ENCODE data around the gene SYNE2. TPM values are rescaled to one million over a fixed set of nuclear protein-coding genes. Genes with fewer than 3 reads are reported as not detected.

Gene SYNE2
- total RNA-seq, 1 experiment from 2014 or later: 16.0 TPM

DNA sequence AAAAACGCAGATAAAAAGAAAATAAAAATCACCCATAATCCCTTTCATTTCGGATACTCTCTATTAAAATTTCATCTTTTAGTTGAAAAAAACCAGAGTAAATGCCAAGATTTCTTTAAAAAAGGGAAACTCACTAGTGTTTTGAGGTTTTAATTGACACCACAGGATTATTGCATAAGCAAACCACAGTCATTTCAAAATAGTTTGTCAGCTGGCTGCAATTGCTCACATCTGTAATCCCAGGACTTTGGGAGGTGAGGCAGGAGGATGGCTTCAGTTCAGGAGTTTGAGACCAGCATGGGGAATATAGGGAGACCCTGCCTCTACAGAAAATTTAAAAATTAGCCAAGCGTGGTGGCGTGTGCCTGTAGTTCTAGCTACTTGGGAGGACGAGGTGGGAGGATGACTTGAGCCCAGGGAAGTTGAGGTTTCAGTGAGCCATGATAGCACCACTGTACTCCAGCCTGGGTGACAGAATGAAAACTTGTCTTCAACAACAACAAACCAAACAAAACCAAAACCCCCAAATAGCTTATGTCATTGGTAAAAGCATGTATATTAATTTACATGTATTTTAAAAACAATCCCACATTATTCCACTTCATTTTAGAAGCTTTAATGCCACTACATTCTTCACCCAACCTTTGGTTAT, 48.8 kb downstream of the SYNE2 start:
- Histone ChIP-seq H4K20me1 (ENCODE audit: low read length) (no peaks in the 10 kb centered on the region), H3K4me3 (ENCODE audit: low read length) (no peak overlapping the region), H3K36me3 (ENCODE audit: low read depth, low read length) (no peaks in the 10 kb centered on the region), H3K9ac (ENCODE audit: low read length) (no peak overlapping the region), H3K9me3 (ENCODE audit: low read length) (no peaks in the 10 kb centered on the region), H3K4me1 (ENCODE audit: insufficient read depth, low read length) (peaks cover under 1% of the 10 kb centered on the region; the same call in 1 of the 2 replicates), H3K27me3 (ENCODE audit: low read length) (no peaks in the 10 kb centered on the region), H3K79me2 (ENCODE audit: low read length) (no peaks in the 10 kb centered on the region), H3F3A (ENCODE audit: low read length, unreplicated experiment) (no peaks in the 10 kb centered on the region), H3K4me2 (ENCODE audit: low read length) (no peak overlapping the region), H3K9me2 (replicated peaks; ENCODE audit: low read length) (no peaks in the 10 kb centered on the region), H2AFZ (ENCODE audit: low read length) (no peak overlapping the region), H3K27ac (ENCODE audit: low read length) (no peak overlapping the region)
- ChIA-PET POLR2A (ENCODE audit: unreplicated experiment) (no interaction called here), CTCF (no interaction called here)
- no TSS peak for BruUV-seq (replicated peaks)
- DNase-seq (no peak), ATAC-seq (no peak)
- intact Hi-C loops (cut with micrococcal nuclease): no loop called here
- TF ChIP-seq EZH2phosphoT487 (IDR thresholded peaks at IDR 0.05; ENCODE audit: borderline replicate concordance, low read length): no peak
- TF ChIP-seq, protein P1, sequence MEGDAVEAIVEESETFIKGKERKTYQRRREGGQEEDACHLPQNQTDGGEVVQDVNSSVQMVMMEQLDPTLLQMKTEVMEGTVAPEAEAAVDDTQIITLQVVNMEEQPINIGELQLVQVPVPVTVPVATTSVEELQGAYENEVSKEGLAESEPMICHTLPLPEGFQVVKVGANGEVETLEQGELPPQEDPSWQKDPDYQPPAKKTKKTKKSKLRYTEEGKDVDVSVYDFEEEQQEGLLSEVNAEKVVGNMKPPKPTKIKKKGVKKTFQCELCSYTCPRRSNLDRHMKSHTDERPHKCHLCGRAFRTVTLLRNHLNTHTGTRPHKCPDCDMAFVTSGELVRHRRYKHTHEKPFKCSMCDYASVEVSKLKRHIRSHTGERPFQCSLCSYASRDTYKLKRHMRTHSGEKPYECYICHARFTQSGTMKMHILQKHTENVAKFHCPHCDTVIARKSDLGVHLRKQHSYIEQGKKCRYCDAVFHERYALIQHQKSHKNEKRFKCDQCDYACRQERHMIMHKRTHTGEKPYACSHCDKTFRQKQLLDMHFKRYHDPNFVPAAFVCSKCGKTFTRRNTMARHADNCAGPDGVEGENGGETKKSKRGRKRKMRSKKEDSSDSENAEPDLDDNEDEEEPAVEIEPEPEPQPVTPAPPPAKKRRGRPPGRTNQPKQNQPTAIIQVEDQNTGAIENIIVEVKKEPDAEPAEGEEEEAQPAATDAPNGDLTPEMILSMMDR (conservative IDR thresholded peaks at IDR 0.05; ENCODE audit: low read depth, low read length): no peak

GRCh38 chr14:63902375-63902976, 49.7 kb downstream of the SYNE2 start:
- intact Hi-C loops (cut with micrococcal nuclease): no loop called here
- no peaks in the 10 kb centered on the region for H3F3A ChIP-seq (ENCODE audit: low read length, unreplicated experiment)

GRCh38 chr14:63904724-63905123, 51.9 kb downstream of the SYNE2 start:
- no peaks in the 10 kb centered on the region for H3K36me3 ChIP-seq (ENCODE audit: low read depth, low read length)
- H3K27me3 ChIP-seq (ENCODE audit: low read length): no peaks in the 10 kb centered on the region
- no peaks in the 10 kb centered on the region for H3K9me3 ChIP-seq (ENCODE audit: low read length)
- no peaks in the 10 kb centered on the region for H3K79me2 ChIP-seq (ENCODE audit: low read length)
- TF ChIP-seq EZH2phosphoT487 (IDR thresholded peaks at IDR 0.05; ENCODE audit: borderline replicate concordance, low read length): no peak
- TF ChIP-seq EZH2 (IDR thresholded peaks at IDR 0.05; ENCODE audit: low read length, unreplicated experiment): no peak
- TF ChIP-seq, protein P1 (conservative IDR thresholded peaks at IDR 0.05; ENCODE audit: low read depth, low read length): no peak
- H2AFZ ChIP-seq (ENCODE audit: low read length): no peak overlapping the region
- no peak overlapping the region for H3K4me2 ChIP-seq (ENCODE audit: low read length)
- H3K4me3 ChIP-seq (ENCODE audit: low read length): no peak overlapping the region
- H3K9ac ChIP-seq (ENCODE audit: low read length): no peak overlapping the region
- CTCF ChIA-PET: no interaction called here
- DNase-seq: no peak
- intact Hi-C loops (cut with micrococcal nuclease): no loop called here
- no peaks in the 10 kb centered on the region for H3K9me2 ChIP-seq (replicated peaks; ENCODE audit: low read length)
- H3K4me1 ChIP-seq (ENCODE audit: insufficient read depth, low read length): no peaks in the 10 kb centered on the region
- no peak for ATAC-seq
- H4K20me1 ChIP-seq (ENCODE audit: low read length): no peaks in the 10 kb centered on the region
- no TSS peak for BruUV-seq (replicated peaks)
- no peaks in the 10 kb centered on the region for H3F3A ChIP-seq (ENCODE audit: low read length, unreplicated experiment)
- no peak overlapping the region for H3K27ac ChIP-seq (ENCODE audit: low read length)
- POLR2A ChIA-PET (ENCODE audit: unreplicated experiment): no interaction called here

More at GRCh38 chr14:63902375-63902976, 49.7 kb downstream of the SYNE2 start:
- Histone ChIP-seq H3K9ac (ENCODE audit: low read length) (no peak overlapping the region), H2AFZ (ENCODE audit: low read length) (no peak overlapping the region), H3K9me2 (replicated peaks; ENCODE audit: low read length) (no peaks in the 10 kb centered on the region), H3K4me1 (ENCODE audit: insufficient read depth, low read length) (no peaks in the 10 kb centered on the region), H4K20me1 (ENCODE audit: low read length) (no peaks in the 10 kb centered on the region), H3K79me2 (ENCODE audit: low read length) (no peaks in the 10 kb centered on the region), H3K4me2 (ENCODE audit: low read length) (no peak overlapping the region), H3K27ac (ENCODE audit: low read length) (no peak overlapping the region), H3K27me3 (ENCODE audit: low read length) (no peaks in the 10 kb centered on the region), H3K9me3 (ENCODE audit: low read length) (no peaks in the 10 kb centered on the region), H3K4me3 (ENCODE audit: low read length) (no peak overlapping the region), H3K36me3 (ENCODE audit: low read depth, low read length) (no peaks in the 10 kb centered on the region)
- ATAC-seq (no peak; the same call in 1 of the 2 replicates), DNase-seq (no peak)
- no TSS peak for BruUV-seq (replicated peaks)
- ChIA-PET CTCF (interaction anchor here (0.6 to 0.7 kb wide), 2 partner anchors 258 to 410 kb away, joined by 3 to 4 read pairs; no protein-coding TSS in a partner anchor), POLR2A (ENCODE audit: unreplicated experiment) (no interaction called here)
- TF ChIP-seq EZH2phosphoT487 (IDR thresholded peaks at IDR 0.05; ENCODE audit: borderline replicate concordance, low read length): no peak
- TF ChIP-seq EZH2 (IDR thresholded peaks at IDR 0.05; ENCODE audit: low read length, unreplicated experiment): no peak
- TF ChIP-seq, protein P1 (conservative IDR thresholded peaks at IDR 0.05; ENCODE audit: low read depth, low read length): no peak

All from PC-3 (cell line).